ENCODE results near the gene FRMD4A.

The FRMD4A gene

GRCh38 chr10:14293526-14293925, 37.2 kb downstream of the FRMD4A start:
- no peak for DNase-seq (ENCODE audit: low read depth)

- no peak for DNase-seq (ENCODE audit: low read depth)
These were observed 39.4 kb downstream of the FRMD4A start for GRCh38 chr10:14291296-14291695.

GRCh38 chr10:14285941-14286560, 44.7 kb downstream of the FRMD4A start:
- DNase-seq (ENCODE audit: low read depth): no peak

GRCh38 chr10:14282276-14282675, 48.4 kb downstream of the FRMD4A start:
- no peak for DNase-seq (ENCODE audit: low read depth)

- DNase-seq (ENCODE audit: low read depth): no peak
These were observed 52.2 kb downstream of the FRMD4A start for GRCh38 chr10:14278533-14278932.

DNA sequence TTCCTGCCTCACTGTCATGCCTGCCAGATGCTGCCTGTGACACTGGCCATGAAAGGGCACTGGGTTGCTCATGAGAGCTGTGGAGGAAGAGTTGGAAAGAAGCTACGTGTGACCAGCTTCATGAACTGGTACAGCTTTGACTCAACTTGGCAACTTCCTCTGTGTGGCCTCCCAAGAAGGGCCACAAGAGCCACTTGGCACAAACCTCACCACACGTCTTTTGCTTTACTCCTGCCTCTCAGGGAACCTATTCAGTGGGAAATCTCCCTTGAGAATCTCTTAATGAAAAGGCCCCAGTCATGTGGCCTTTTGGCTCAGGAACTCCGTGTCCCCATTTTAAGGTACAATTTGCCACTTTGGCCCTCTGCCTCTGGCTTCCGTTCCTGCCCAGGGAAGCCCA, 54.5 kb downstream of the FRMD4A start:
- no peak for DNase-seq (ENCODE audit: low read depth)

DNA sequence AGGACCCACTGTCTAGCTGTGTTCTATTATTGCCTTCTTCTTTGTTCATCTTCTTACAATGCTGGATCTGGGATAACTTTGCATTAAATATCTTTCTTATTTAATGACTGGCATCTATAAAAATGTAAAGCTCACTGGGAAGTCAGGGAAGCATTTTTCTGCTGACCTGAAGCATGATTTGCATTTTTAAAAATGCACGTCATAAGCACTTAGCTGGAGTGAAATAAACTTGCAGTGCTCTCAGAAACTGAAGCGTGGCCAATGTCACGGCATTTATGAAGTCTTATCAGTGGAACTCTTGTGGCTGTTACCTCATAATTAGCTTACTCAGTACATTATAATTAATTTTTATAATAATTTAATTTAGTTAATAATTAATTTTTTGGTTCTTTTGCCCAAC, 59.1 kb downstream of the FRMD4A start:
- DNase-seq (ENCODE audit: low read depth): no peak

DNA sequence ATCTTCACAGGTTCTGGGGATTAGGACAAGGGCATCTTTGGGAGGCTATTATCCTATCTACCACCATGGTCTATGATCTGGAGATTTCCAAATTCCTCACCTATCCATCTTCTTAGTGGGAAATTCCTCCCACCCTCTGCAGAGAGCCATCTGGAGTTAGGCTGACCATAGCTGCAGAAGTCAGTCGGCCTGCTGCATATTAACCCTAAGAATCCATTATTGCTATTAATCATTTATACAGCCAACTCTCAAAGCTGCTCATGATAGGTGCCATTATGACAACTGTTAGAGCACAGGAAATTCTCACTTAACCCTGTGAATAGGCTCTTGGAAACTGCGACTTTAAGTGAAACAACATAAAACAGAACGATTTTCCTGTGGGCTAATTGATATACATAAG, 60.4 kb downstream of the FRMD4A start:
- DNase-seq (ENCODE audit: low read depth): no peak

- DNase-seq (ENCODE audit: low read depth): no peak
These were observed 65.0 kb downstream of the FRMD4A start for GRCh38 chr10:14265709-14266108.

- no peak for DNase-seq (ENCODE audit: low read depth)
These were observed 67.8 kb downstream of the FRMD4A start for GRCh38 chr10:14262836-14263425.

DNA sequence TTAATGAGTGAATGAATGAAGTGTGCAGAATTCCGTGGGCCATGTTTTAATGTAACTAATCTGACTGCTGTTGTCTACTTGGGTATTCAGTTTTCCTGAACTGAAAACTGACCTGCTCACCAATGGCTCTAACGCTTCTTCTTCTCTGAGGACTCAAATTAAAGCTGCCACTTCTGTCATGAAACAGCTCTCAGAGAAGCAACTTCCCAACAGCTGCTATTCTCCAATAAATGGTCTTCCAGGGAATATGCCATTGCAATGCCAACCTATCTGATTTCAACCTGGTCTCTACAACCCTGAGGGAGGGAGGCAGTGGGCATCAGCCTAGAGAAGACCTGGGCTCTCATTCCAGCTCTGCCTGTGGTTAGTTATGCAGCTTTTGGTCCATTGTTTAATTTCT, 69.4 kb downstream of the FRMD4A start:
- no peak for DNase-seq (ENCODE audit: low read depth)

GRCh38 chr10:14259696-14260566, 70.8 kb downstream of the FRMD4A start:
- DNase-seq (ENCODE audit: low read depth): no peak

DNA sequence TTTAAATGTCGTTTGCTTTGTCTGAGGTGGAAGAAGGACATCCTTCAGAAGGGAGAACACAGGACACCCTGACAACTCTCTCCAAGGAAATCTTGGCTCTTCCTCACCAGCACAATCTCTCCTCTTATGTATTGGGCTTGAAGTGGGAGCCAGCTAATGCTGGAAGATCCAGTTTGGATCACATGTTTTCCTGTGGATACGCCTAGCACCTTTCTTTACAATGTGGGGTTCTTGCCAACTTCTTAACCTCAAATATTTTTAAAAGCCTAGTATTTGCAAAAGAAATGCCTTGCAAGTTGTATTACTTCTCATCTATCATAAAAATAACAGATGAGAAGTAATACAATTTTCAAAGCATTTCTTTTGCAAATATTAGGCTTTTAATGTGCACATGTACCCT, 76.4 kb downstream of the FRMD4A start:
- DNase-seq (ENCODE audit: low read depth): no peak

GRCh38 chr10:14253711-14254110, 77.0 kb downstream of the FRMD4A start:
- DNase-seq (ENCODE audit: low read depth): no peak

GRCh38 chr10:14253079-14253478, 77.6 kb downstream of the FRMD4A start:
- no peak for DNase-seq (ENCODE audit: low read depth)

GRCh38 chr10:14250496-14251076, 80.1 kb downstream of the FRMD4A start:
- no peak for DNase-seq (ENCODE audit: low read depth)

GRCh38 chr10:14247377-14248116, 83.2 kb downstream of the FRMD4A start:
- DNase-seq (ENCODE audit: low read depth): no peak

DNA sequence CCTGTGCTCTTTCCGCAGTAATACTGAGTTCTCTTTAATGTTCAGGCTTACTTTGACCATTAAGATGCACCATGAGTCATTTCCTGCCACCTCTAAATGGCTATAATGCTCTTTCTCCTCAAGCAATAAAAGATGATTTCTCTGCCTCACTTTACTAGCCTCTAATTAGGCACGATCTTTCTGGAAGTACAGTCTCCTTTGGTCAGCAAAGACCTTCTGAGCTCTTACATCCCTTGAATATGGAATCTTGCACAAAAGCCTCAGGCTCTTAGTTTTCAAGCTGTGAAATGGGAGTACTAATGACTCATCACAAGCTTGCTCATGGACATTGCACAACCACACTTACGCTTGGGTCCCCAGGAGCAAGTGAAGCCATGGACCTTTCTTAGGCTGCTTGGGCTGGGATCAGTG, 85.9 kb downstream of the FRMD4A start:
- no peak for DNase-seq (ENCODE audit: low read depth)

- no peak for DNase-seq (ENCODE audit: low read depth)
These were observed 86.6 kb downstream of the FRMD4A start for GRCh38 chr10:14244147-14244546.

- no peak for DNase-seq (ENCODE audit: low read depth)
These were observed 87.5 kb downstream of the FRMD4A start for GRCh38 chr10:14243221-14243620.

DNA sequence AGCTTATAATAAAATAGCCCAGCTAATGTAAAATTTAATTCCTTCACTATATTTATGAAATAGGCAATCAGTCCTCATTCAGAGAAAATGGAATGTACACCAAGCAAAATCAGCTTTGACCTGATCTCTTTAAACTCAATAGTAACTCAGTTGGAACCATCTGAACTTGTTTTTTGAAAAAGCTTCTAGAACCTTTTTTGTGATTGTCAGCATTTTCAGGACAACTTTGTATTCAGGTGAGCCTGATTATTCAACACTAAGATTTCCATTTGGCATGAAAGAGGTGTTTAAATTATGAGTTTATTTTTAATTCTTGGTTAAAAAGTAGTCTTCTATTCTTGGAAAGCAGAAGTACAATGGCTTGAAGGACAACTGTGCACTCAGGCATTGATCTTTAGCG, 89.5 kb downstream of the FRMD4A start:
- no peak for DNase-seq (ENCODE audit: low read depth)

All from stimulated activated CD8-positive, alpha-beta memory T cell treated with anti-CD3 and anti-CD28 coated beads, Interleukin-12 subunit alpha, Interleukin-12 subunit beta, amount 100 ng/mL, for 4 hours (primary cell).